Activated T-cell treated with anti-CD3 and anti-CD28 coated beads, Interleukin-2, amount 50 U/mL, for 1 hour (primary cell): Measurements from ENCODE around the gene MICOS13.
"Not testable (repeated sequence)": the region's sequence is repeated elsewhere in the genome, so short reads cannot be mapped to it uniquely, and the experiment has no call there.

ENCODE experiments used
- DNase-seq: peaks from one replicate; pipeline ENCODE4 v3.0.0-alpha.2; 2020

MICOS13 gene, protein sequence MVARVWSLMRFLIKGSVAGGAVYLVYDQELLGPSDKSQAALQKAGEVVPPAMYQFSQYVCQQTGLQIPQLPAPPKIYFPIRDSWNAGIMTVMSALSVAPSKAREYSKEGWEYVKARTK

DNA sequence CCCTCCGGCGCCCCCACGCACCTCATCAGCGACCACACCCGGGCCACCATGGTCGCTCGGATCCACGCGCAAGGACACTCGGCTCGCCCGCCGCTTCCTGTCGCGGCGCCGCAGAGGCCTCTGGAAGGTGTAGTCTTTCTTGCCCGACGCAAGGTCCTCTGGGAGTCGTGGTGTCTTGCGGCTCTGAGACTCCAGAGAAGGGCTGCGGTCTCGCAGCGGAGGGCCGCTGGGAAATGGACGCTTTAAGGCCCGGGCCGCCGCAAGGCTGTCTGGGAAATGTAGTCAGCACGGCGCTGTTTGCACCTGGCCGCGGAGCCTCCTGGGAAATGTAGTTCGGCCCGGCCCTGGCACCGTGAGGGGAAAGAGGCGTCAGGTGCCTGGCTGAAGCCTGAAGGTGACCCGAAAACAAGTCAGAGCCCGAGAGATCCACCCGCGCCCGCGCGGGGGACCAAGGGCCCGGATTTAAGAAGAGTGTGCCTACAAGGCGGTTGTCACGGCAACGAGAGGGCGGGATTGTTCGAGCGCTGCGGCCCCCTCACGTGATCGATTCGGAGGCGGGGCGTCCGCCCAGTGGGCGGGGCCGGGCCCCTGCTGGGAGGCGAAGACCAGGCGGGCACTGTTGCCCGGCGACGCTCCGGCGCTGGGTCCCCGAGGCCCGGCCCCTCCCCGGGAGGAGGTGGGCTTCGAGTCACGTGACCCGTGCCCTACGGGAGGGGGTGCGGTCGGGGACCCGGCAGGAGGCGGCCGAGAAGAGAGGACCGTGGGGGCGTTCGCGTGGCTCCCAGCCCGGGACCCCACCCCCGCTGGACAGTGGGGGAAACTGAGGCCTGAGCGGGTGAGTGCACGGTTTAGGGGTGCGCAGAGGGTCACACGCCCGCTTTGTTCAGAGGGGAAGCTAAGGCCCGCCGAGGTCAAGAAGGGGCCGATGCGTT is at the start of gene MICOS13, which contains the start of gene HSD11B1L:
Gene MICOS13, minus strand, starts transcription at position 80 of the 932 bp plus-strand sequence. Its CDS starts 30 bp downstream, at position 50.
Gene HSD11B1L, plus strand, starts transcription at position 591 of the 932 bp plus-strand sequence. CDS start 3,806 bp downstream, outside the sequence.
- DNase-seq = peak; percentile 98

DNA sequence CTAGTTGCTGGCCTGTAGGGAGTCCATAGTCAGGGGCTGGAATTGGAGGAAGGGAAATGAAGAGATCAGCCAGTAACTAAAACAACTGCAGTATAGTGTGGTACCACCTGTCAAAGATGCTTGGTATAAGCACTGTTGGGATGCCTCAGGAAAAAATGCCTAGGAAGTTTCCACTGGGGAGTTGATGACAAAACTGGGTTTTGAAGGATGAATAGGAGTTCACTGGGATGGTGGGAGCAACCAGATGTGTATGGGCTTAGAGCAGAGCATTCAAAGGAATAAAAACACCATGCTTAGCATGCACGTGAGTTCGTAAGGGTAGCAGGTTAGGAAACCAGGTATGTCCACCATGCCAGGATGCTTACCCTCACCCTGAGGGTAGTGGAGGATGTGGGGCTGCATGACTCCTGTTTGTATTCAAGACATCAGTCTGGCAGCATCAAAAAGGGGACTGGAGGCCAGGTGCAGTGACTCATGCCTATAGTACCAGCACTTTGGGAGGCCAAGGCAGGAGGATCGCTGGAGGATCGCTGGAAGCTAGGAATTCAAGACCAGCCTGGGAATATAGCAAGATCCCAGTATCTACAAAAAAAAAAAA is 47.2 kb upstream of the MICOS13 start:
- DNase-seq = no peak

DNA sequence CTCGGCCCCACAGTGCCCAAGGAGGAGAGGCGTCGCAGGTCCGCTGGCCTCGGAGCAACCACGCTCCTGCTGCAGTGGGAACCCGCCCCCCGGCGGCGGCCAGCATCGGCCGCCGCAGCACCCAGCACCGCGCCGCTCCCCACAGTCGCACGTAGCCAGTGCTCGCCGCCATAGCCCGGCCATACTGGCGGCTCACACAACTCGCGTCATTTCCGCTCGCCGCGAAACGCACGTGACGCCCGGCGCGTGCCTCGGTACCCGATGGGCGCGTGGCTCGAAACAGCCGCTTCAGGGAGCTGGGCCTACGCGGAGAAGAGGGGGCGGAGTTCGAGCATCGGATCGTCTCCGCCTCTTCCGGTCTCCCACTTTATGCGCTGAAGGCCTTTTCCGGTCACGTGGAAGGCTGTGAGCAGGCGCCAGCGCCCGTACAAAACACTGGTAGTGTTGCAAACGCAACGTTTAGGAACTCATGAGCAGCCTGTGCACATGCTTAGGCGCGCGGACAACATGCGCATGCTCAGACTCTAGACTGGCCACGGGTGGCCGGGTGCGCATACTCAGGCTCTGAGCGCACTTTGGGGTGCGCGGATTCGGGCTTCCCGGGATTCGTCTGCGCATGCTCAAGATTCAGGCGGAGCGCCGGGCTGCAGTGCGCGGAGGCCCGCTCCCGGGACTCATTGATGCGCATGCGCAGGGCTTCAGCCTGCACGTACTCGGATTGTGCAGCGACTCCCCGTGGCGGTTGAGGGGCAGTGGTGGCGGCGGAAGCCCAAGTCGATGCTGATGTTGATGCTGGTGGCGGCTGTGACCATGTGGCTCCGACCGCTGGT is 39.9 kb upstream of the MICOS13 start, which contains the start of the genes CATSPERD and LONP1:
Gene CATSPERD, plus strand, starts transcription at position 677 of the 830 bp plus-strand sequence. Its CDS starts 101 bp downstream, at position 778.
Gene LONP1, minus strand, starts transcription at position 186 of the 830 bp plus-strand sequence. Its CDS starts 14 bp downstream, at position 172.
- peak; percentile 97 for DNase-seq

DNA sequence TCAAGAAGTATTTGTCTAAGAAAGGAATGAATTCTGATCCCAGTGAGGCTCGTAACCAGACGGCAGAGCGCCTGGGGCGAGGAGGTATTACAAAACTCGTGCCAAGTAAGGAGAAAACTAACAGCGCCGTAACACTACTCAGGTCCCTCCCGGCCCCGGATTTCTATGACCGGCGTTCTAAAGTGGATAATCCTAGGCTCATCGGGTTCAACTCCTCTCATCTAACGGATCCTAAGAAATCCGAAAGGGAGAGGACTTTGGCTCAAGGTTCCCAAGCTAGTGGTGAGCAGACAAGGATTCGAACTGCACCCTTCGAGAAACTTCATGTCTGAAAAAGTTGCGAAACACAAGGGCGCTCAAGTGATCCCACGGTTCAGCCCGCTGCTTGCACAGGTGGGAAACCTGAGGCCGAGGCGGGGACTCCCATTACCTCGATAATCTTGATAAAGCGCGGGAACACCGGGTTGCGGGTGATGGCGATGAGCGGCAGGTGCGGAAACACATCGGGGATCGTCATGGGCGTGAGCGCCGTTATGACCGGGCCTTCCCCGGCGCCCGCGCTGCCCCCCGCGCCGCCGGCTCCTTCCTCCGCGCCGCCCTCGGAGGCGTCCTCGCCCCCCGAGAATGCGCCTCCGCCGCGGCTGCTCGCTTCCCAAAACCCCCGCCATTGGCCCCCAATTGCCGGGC is 39.1 kb upstream of the MICOS13 start:
- DNase-seq = no peak

DNA sequence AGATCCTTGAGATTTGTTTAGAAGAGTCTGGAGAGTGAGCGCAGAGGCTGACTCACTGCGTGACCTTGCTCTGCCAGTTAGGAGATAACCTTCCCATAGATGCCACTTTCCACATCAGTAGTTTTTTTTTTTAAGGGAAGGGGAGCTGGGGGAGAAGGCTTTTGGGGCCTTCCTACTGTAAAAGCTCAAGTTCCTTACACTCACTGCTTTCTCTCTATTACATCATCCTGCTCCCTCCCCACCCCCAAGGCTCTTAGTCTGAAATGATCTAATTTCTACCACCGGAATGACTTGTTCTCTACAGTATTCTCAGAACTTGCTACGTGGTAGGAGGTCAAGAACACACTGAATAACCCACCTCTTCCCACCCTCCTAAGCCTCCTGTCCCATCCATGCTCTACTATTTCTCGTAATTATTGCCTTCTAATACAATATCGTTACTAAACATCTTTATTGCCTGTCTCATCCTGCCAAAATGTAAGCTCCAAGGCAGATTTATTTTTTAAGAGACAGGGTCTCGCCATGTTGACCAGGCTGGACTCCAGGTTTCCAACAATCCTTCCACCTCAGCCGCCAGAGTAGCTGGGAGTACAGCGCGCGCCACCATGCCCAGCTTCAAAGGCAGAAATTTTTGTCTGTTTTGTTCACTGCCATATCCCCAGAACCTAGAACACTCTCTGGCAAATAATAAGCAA is 38.4 kb upstream of the MICOS13 start:
- DNase-seq = no peak

DNA sequence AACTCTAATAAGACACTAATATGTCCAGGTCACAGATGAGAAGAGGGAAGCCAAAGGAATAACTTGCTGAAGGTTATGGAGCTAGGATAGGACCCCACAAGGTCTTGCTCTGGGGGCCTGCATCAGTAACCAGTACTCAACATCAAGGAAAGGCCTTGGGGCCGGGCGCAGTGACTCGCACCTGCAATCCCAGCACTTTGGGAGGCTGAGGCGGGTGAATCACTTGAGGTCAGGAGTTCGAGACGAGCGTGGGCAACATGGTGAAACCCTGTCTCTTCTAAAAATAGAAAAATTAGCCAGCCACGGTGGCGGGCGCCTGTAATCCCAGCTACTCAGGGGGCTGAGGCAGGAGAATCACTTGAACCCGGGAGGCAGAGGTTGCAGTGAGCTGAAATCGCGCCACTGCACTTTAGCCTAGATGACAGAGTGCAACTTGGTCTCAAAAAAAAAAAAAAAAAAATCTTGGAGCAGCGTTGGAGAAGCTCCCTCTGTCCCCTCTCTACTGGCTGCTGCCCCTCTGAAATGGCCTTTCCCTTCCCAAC is 37.8 kb upstream of the MICOS13 start:
- no peak for DNase-seq

DNA sequence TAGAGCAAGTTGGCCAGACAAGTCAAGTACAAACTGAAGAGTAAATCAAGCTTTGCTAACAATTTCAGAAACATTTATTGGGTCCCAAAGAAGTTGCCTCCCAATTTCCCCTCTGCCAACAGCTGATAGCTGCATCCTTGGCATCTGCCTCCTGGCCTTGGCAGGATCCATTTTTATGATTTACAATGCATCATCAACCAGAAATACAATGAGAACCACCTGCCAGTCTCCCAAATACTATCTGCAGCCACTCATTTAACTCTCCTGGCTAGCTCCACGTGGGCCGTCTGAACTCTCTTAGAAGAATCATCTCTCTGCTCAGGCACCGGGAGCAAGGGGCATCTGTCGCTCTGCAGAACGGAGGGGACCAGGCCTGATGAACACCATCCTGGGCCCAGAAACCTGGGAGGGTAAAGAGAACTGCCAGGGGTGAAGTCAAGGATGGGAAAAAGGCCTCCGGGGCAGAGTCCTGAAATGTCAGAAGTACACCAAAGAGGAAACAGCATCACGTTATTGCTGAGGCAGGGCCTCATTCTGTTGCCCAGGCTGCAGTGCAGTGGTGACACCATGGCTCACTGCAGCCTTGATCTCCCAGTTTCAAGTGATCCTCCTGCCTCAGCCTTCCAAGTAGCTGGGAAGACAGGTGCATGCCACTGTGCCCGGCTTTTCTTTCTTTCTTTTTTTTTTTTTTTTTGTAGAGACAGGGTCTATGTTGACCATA is 37.1 kb upstream of the MICOS13 start:
- DNase-seq = no peak

DNA sequence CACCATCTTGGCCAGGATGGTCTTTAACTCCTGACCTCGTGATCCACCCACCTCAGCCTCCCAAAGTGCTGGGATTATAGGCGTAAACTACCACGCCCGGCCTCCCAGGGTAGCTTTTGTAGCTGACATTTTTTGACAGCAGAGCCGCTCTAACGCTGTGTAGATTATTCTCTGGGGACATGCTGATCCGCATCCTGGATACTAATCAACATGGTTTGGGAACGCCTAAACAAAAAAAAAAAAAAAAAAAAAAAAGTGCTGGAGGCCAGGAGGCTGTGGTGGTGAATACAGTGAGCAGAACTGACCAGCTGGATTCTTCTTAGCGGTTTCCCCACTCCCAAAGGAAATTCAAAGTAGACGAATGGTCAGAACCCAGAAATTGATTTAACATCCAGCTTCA is 34.5 kb upstream of the MICOS13 start:
- DNase-seq = no peak

DNA sequence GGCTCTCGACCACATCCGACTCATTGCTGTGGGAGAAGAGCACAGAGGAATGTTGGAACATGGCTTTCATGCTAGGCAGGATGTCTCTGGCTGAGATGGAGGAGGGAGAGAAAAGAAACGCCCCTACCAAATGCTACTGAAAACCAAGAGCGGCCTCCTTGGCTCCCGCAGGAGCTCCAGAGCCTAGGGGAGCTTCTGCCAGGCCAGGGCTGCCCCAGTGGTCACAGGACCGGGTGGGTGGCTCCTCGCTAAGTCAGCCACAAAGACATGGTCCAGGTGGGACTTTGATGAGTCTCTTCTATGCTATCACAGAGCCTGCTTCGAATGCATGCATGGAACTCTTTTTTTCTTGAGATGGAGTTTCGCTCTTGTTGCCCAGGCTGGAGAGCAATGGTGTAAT is 32.9 kb upstream of the MICOS13 start:
- DNase-seq = no peak

DNA sequence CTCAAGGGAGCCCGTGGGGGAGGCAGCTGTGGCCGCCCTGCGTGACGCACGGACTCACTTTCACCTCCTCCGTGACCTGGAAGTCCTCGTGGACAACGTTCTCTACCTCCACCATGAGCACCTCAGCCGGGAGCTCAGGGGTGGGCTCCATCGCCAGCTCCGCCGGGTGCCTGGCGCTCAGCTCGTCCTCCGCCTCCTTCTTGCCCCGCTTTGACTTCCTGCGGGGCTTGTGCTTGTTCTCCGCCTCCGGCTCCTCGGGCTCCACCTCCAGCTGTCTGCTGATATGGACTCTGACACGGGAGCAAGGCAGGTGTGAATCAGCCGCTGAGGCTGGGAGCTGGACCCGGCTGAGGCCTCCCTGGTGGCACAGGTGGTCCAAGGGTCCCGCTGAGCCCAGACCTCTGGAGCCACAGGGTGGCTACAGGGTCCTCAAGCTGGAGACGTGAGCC is 31.4 kb upstream of the MICOS13 start:
- DNase-seq = no peak

DNA sequence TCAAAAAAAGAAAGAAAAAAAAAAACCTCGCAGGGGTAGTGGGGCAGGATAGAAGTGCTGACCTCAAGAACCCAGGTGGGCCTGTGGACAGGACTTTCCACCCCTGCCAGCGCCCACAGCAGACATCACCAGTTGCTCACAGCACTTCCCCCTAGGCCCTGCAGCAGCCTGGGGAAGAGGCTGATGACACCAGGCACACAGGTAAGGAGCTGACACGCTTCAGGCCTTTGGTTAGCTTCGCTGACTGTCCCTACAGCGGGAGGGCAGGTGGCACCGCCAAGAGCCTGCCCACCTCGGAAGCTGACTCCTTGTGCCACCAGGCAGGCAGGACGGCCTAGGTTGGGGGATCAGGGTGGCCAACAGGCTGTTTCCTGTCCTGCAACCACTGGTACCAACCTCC is 30.7 kb upstream of the MICOS13 start:
- DNase-seq = no peak

DNA sequence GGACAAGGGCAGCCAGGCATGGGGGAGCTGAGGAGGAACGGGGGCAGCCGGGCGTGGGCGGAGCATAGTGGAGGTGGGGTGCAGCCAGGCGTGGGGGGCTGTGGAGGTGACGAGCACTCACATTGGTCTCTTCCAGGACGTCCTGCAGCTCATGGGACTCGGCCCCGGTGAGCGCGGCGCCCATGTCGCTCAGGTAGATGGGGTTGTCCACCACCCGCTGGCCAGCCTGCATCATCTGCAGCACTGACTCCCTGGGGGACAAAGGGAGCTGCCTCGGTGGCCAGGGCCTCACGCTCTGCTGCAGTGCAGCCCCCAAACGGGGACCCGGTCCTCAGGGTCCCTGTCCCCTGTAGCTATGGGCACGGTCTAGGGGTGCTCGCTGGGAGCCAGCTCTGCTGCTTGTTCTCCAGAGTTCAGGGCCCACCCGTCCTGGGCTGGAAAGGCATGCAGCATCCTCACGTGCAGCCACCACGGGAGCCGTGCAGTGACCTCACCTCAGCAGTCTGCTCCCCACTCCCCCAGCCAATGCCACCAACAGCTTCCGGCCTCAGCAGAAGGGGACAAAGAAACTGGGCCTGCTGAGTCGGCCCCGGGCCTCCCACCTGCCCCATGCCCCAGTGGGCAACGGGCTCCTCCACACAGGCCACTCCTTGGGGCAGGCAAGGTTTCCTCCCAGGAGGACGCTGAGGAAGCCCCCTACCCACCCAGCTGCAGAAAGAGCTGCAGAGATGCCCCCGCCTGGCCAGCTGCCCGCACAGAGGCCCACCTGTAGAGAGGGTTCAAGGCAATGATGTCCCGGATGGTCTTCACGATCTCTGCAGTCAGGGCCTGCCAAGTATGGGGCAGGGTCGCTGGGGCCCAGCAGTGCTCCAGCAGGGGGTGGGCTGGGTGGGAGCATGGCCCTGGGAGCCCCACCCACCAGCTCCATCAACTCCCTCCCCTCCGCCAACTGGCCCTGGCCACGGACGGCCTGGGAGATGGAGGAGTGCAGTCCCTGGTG is 27.6 kb upstream of the MICOS13 start:
- no peak for DNase-seq

DNA sequence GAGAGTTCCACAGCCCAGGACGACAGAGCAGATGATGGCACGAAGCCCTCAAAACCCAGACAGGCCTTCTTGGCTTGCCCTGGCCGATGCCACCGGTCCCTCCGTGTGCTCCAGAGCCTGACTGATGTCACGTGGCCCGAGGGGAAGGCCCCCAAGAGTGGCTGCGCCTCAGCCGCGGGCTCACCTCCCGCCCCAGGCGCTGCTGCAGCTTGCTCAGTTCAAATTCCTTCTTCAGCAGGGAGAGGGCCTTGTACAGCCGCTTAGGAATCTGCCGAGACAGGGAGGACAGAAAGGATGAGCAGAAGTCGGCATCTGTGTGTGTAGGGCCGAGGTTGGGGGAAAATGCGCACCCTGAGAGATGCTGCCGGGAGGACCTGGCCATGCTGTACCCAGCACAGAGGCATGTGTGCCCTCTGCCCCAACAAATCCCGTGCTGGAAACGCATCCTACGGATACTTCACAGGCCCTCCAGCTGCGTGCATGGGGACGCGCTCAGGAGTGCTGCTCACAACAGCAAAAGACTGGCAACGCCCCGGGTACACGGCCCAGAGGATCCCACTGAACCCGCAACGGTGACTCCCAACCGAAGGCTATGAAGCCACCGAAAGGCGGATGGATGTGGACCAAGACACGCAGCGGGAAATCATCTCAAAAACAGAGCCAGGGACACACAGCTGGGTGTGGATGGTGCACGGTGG is 26.7 kb upstream of the MICOS13 start:
- no peak for DNase-seq

DNA sequence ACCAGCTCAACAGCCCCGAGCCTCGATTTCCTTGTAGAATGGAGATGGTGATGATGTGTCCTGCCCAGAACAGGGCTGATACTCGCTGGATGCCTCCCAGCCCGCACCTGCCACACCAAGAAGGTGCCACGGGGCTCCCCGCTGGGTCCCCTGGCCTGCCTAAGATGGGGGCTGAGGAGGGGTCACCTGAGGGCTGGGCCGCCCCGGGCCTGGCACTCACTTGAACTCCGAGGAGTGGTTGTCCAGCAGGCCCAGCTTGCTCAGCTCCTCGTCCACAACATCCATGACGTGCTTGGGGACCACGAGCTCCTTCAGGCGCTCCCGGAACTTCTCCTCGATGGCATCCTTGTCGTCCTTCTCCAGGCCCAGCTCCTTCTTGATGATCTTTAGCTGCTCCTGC is 25.2 kb upstream of the MICOS13 start:
- no peak for DNase-seq

DNA sequence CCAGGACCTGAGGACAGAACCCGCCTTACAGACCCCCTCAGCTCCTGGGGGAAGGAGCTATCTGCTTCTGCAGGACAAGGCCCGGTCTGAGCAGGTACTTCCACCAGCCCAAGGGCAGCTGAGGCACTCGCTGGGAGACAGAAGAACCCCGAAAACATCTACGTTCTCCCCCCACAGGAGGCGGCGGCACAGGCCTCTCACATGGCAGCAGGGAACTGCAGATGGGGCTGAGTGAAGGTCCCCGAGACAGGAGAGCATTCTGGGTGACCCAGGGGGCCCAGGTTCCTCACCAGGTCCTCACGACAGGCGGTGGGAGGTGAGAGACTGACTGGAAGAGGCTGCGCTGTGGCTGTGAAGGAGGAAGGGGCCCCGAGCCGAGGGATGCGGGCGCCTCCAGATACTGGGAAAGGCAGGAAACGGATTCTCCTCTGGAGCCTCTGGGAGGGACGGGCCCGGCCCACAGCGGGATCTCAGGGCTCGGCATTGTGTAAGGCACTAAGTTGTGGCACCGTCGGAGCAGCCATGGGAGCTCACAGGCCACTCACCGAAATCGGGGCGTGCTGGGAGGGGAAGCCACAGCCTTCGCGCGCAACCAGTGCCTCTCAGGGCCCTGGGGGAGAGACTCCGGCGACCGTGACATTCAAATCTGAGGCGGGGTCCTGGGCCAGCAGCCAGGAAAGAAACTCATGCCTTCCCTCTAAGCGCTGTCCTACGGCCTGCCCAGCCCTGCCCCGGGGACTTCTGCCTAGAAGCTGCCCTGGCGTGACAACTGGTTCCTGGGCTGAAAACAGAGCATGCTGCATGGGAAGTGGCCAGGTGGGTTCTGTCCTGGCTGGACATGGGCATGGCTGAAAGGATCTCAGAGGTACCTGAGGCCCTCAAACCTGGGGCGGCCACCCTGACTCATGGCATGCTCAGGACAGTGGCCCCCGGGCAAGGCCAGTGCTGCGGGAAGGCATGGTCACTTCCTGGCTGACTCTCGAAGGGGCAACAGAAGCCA is 23.8 kb upstream of the MICOS13 start:
- DNase-seq = no peak

DNA sequence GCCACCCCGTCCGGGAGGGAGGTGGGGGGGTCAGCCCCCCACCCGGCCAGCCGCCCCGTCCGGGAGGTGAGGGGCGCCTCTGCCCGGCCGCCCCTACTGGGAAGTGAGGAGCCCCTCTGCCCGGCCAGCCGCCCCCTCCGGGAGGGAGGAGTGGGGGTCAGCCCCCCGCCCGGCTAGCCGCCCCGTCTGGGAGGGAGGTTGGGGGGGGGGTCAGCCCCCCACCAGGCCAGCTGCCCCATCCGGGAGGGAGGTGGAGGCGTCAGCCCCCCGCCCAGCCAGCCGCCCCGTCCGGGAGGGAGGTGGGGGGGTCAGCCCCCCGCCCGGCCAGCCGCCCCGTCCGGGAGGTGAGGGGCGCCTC is 21.7 kb upstream of the MICOS13 start:
- not testable (repeated sequence) for DNase-seq

DNA sequence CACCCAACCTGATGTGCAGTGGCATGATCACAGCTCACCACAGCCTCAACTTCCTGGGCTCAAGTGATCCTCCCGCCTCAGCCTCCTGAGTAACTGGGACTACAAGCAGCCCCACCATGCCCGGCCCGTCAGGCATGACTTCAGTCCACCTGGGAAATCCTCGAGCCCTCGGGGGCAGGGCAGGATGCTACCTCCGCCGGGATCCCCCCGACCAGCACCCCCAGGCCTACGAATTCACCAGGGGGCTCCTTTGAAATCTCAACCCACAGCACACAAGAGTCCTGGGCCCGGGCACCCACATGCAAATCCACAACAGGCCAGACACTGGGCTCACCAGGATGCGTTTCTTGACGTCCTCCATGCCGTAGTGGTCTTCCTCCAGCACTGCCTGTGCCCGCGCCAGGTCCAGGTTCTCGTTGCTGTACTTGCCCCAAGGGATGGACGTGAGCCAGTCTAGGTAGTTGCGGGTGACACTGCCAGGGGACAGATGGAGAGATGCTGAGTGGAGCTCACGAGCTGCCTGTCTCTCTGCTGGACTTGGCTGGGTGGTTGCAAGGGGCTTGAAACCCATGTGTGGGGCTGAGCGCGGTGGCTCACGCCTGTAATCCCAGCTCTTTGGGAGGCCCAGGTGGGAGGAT is 20.3 kb upstream of the MICOS13 start:
- no peak for DNase-seq
